ENCODE data around the gene SPEN.
A peak's percentile ranks its signal among the peaks of the same experiment; 100 is the strongest.
"Not testable (repeated sequence)": the region's sequence is repeated elsewhere in the genome, so short reads cannot be mapped to it uniquely, and the experiment has no call there.

SPEN gene

DNA sequence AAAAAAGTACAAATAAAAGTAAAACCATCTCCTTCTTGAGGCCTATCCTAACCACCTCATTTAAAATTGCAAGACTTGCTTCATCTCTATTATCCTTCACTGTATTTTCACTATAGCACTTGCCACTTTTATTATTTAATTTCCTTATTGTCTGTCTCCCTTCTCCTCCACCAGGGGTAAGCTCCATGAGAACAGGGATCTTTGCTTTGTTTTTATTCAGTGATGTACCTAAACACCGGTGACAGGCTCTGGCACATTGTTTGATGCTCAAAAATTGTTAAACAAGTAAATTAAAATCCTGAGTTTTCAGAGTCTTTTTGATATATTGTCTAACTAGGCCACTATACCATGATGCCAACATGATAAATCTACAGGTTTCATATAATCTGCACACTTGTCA, 17.2 kb upstream of the SPEN start:
- FAIRE-seq (no peak), DNase-seq (ENCODE audit: extremely low spot score, insufficient read length, low read depth) (no peak)

DNA sequence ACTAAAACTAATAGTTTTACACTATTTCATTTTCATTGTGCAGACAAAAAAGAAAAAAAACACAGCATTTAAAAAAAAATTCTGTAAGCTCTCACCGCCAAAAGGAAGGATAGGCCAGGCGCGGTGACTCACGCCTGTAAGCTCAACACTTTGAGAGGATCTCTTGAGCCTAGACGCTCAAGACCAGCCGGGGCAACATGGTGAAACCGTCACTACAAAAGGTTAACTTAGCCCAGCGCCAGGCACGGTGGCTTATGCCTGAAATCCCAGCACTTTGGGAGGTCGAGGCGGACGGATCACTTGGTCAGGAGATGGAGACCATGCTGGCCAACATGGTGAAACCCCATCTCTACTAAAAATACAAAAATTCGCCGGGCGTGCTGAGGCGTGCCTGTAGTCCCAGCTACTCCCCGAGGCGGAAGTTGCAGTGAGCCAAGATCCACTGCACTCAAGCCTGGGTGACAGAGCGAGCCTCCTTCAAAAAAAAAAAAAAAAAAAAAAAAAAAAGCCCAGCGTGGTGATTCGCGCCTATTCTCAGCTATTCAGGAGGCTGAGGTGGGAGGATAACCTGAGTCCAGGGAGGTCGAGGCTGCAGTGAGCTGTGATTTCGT, 14.3 kb upstream of the SPEN start:
- DNase-seq (ENCODE audit: extremely low spot score, insufficient read length, low read depth) (no peak), FAIRE-seq (no peak)

DNA sequence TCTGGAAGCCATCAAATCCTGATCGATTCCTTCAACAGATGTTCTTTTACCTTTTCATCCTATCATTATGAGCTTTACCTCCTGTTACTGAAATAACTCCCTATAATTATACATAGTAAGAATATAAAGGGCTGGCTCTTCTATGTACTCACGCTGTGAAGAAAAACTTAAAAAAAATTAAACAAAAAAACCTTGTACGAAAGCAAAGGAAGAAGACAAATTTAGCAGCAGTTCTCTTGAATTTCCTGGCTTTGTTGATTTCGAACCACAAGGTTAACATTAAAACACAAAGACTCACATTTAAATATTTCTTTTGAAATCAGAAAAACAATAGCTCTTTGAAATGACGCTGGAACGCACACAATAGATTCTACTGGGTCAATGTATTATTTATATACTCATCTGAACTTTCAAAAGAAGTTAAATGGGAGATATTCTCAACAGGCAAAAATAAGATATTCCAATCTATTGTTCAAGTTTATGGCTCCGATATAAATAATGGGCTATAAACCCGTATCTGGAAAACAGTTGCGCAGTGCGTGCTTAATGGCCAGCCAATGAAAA, 13.6 kb upstream of the SPEN start:
- FAIRE-seq: no peak

GRCh38 chr1:15834406-15835204, 12.9 kb upstream of the SPEN start:
- peak; percentile 89 for FAIRE-seq
- peak; percentile 48 for DNase-seq (ENCODE audit: extremely low spot score, insufficient read length, low read depth)

More for the DNA sequence above, 13.6 kb upstream of the SPEN start:
- no peak for DNase-seq (ENCODE audit: extremely low spot score, insufficient read length, low read depth)

GRCh38 chr1:15835205-15835740, 12.2 kb upstream of the SPEN start:
- DNase-seq (ENCODE audit: extremely low spot score, insufficient read length, low read depth): no peak

GRCh38 chr1:15835741-15836510, 11.6 kb upstream of the SPEN start:
- peak; percentile 77 for DNase-seq (ENCODE audit: extremely low spot score, insufficient read length, low read depth)
- FAIRE-seq: peak; percentile 99

More at GRCh38 chr1:15835205-15835740, 12.2 kb upstream of the SPEN start:
- peak; percentile 12 for FAIRE-seq

- DNase-seq (ENCODE audit: extremely low spot score, insufficient read length, low read depth); FAIRE-seq: not testable (repeated sequence)
These were observed 11.1 kb upstream of the SPEN start for GRCh38 chr1:15836511-15836771.

- DNase-seq (ENCODE audit: extremely low spot score, insufficient read length, low read depth) (no peak), FAIRE-seq (peak; percentile 85)
These were observed 10.5 kb upstream of the SPEN start for GRCh38 chr1:15836772-15837669.

DNA sequence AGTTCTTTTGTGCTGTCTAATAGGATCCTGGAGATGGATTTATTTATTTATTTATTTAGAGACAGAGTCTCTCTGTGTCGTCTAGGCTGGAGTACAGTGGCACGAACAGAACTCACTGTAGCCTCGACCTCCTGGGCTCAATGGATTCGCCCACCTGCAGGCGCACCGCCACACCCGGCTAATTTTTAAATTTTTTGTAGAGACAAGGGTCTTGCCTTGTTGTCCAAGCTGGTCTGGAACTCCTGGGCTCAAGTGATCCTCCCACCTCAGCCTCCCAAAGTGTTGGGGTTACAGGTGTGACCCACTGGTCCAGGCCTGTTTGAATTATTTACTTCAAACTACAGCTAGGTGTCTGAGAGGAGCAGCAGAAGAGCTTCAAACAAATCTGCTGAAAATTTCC, 9.6 kb upstream of the SPEN start:
- DNase-seq (ENCODE audit: extremely low spot score, insufficient read length, low read depth): no peak
- FAIRE-seq: no peak

- FAIRE-seq: no peak
These were observed 8.8 kb upstream of the SPEN start for GRCh38 chr1:15838721-15839120.

DNA sequence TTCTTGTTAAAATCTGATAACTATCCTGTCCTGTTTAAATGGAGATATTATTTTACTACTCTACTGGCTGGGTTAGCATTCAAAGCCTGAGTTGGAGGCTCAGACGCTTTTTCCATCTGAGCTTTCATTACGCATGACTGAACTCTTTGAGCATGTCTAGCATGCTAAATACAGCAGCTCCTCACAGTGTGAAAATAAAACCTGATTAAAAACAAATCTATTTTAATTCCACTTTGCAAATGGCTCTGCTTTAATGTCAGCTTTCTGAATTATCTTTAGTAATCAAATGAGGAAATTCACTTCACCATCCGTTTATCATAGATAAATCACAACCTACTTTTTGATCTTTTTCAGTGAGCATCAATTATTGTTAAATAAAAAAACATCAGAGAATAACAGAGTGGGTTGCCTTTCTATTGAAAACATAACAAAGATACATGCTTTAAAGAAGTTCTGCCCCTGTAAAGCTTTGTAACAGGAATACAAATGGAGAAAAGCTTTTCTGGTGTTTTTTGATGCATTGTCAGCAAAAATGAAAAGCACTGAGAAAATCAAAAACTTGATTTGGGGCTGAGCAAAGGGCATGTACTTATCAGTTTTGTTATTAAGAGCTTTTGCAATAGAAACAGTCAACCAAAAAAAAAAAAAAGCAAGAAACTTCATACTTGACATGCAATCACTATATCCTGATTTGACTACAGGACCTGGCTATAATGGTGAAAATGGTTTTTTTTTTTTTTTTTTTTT, 3.5 kb upstream of the SPEN start:
- FAIRE-seq (peak; percentile 63), DNase-seq (ENCODE audit: extremely low spot score, insufficient read length, low read depth) (no peak)

More at GRCh38 chr1:15838721-15839120, 8.8 kb upstream of the SPEN start:
- DNase-seq (ENCODE audit: extremely low spot score, insufficient read length, low read depth): no peak

DNA sequence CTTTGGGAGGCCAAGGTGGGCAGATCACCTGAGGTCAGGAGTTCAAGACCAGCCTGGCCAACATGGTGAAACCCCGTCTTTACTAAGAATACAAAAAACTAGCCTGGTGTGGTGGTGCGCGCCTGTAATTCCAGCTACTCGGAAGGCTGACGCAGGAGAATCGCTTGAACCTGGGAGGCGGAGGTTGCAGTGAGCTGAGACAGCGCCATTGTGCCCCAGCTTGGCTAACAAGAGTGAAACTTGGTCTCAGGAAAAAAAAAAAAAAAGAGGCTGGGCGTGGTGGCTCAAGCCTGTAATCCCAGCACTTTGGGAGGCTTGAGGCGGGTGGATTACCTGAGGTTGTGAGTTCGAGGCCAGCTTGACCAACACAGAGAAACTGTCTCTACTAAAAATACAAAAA, 1.5 kb upstream of the SPEN start:
- not testable (repeated sequence) for DNase-seq (ENCODE audit: extremely low spot score, insufficient read length, low read depth); FAIRE-seq

GRCh38 chr1:15847893-15848142, 311 bp downstream of the SPEN start:
- DNase-seq (ENCODE audit: extremely low spot score, insufficient read length, low read depth): no peak
- no peak for FAIRE-seq

- FAIRE-seq (no peak), DNase-seq (ENCODE audit: extremely low spot score, insufficient read length, low read depth) (no peak)
These were observed 829 bp downstream of the SPEN start for GRCh38 chr1:15848143-15848928.

DNA sequence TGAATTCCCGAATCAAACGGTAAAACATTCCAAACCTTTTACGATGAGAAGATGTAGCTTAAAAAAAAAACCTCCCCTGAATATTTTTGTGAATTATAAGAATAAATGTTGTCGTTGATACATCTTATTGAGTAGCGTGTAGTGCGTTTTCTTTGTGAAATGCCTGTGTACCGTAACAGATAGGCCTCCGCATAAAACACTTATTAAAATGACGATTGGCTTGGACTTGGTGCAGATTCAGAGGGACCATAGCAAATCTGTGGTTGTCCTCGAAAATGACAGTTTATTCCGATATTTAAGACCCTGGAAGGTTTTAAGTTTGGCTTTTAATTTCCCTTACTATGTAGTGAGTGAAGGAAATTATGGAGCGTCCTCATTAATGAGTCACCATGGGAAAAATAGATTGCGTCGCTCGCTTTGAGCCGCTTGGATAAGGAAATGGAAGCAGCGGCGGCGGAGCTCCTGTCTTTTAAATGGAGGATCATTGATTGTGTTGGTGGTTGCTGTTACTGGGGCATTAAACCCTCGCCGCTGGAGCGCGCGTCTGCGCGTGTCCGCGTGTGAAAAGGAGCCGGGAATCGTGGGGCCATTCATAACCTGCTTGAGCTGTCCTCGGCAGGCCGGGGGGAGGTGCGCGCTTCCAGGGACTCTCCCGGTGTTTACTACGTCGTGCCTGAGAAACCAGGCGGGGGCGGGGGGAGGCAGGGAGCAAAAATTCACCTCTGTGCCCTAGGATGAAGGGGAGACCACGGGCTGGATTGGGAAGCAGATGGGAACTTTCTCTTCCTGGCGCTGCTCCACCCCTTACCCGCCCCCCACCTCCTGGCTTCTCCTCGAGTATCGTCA, 1.6 kb downstream of the SPEN start:
- FAIRE-seq: peak; percentile 70

DNA sequence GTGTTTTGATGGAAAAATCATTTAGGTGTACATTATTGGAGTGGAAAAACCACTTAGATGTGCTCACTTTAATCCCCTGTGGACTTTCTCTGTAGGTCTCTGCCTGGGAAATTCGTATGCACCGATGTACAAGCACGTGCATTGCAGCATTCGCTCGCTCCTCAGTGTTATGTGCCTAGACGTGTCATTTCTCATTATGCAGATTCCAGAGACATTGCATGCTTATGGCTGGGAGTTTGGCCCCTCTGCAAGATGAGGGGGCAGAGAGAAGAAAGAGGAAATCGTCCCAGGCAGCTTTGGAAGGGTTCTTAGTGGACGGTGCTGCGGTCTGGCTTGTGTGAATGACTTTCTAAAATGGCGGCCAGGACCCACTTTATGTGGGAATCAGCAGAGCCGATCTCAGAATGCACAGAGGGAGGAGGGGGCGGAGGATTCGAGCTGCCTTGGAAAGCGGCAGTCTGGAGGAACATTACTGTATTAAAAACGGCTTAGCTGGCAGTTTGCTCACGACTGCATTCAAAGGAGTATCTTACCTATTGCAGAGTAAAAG, 2.3 kb downstream of the SPEN start:
- DNase-seq (ENCODE audit: extremely low spot score, insufficient read length, low read depth): no peak
- peak; percentile 29 for FAIRE-seq

More for the DNA sequence above, 1.6 kb downstream of the SPEN start:
- no peak for DNase-seq (ENCODE audit: extremely low spot score, insufficient read length, low read depth)

DNA sequence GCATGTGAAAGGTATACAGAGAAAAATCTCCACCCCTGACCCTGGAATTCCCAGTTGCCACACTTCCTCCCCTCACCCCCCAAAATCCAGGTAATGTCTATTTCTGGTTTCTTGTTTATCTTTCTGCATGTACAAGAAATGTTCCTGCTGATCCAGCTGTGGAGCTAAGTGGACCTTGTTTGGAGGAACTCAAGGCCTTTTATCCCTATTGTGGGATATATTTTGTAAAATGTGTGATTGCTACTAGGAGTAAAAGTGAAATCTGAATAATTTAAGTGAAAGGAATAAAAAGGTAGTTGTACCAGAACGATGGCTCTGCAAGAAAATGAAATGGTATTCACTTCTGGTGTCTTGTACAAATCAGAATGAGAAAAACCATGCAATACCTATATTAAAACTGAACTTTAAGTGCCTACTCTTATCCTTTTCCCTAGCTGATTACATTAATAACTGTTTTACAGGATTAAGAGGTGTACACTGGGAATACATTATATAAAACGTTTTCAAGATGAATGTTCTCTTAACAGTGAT, 3.0 kb downstream of the SPEN start:
- FAIRE-seq: no peak
- DNase-seq (ENCODE audit: extremely low spot score, insufficient read length, low read depth): no peak
